Panc1 (cell line): ENCODE measurements around the gene GPRC6A. TPM values are rescaled to one million over a fixed set of nuclear protein-coding genes. Genes with fewer than 3 reads are reported as not detected.

Experiments
- ATAC-seq: fragments of 200-7000 bp; cut with Tn5 transposase; 2 replicates; pipeline ENCODE4 v1.9.1; 2020; ENCODE audit warnings: mild to moderate bottlenecking, moderate library complexity
- BruUV-seq: library from RNA; stranded (reverse); fragments of 400-500 nt; replicated peaks from 2 replicates; lab custom pipeline; 2021; lab: Mats Ljungman, UMichigan
- CTCF ChIA-PET: fragments of 300-600 bp; sonication (Branson Sonifier 250); formaldehyde crosslinking; loops from one replicate; lab custom pipeline; 2022; ENCODE audit warnings: antibody characterized with exemption; lab: Charles Lee
- POLR2A ChIA-PET: fragments of 300-600 bp; sonication (Branson Sonifier 250); formaldehyde crosslinking; loops from one replicate; lab custom pipeline; 2022; ENCODE audit warnings: antibody characterized with exemption; lab: Charles Lee
- DNase-seq: peaks from one replicate; pipeline ENCODE4 v3.0.0-alpha.2; 2010; ENCODE audit warnings: low read depth, low spot score
- H3K27ac ChIP-seq: 2 replicates; pipeline ENCODE4 v1.5.1; 2011; ENCODE audit warnings: mild to moderate bottlenecking, low read length, inconsistent platforms
- H3K27me3 ChIP-seq: fragments of 200-500 bp; sonication (Bioruptor generic); 2 replicates; pipeline ENCODE4 v1.6.0; 2014; ENCODE audit warnings: low read length, inconsistent platforms; ENCODE audit not compliant: control insufficient read depth, insufficient read depth
- H3K36me3 ChIP-seq: fragments of 200-500 bp; sonication (Bioruptor generic); 2 replicates; pipeline ENCODE4 v1.5.1; 2014; ENCODE audit warnings: inconsistent platforms, mild to moderate bottlenecking, low read length, moderate library complexity; ENCODE audit not compliant: control insufficient read depth, insufficient read depth
- H3K4me1 ChIP-seq: 2 replicates; pipeline ENCODE4 v1.5.1; 2011; ENCODE audit warnings: inconsistent platforms, mild to moderate bottlenecking, low read length, moderate library complexity; ENCODE audit not compliant: control insufficient read depth, insufficient read depth
- H3K4me3 ChIP-seq, 2 experiments: 2 replicates each; pipeline ENCODE4 v1.5.1; 2011 to 2012; ENCODE audit warnings: low read depth in 2 of 2, low read length in 2 of 2, mild to moderate bottlenecking in 2 of 2, inconsistent platforms in 1 of 2, moderate library complexity in 1 of 2
- H3K9me3 ChIP-seq: fragments of 200-500 bp; sonication (Bioruptor generic); 2 replicates; pipeline ENCODE4 v1.5.1; 2014; ENCODE audit warnings: low read depth, mild to moderate bottlenecking, inconsistent platforms, low read length, moderate library complexity; ENCODE audit not compliant: control insufficient read depth, insufficient read depth
- POLR2AphosphoS5 ChIP-seq: IDR thresholded peaks from 2 replicates; pipeline ENCODE4 v1.6.1; 2012; ENCODE audit warnings: mild to moderate bottlenecking, low read depth, low read length, moderate library complexity
- REST ChIP-seq, 2 experiments: IDR thresholded peaks; 2 replicates each; pipeline ENCODE4 v1.6.1; 2011 to 2012; ENCODE audit warnings: low read depth in 2 of 2, control low read depth in 1 of 2, low read length in 1 of 2, mild to moderate bottlenecking in 1 of 2, moderate library complexity in 1 of 2; ENCODE audit not compliant: insufficient read depth in 1 of 2
- SIN3A ChIP-seq: IDR thresholded peaks from 2 replicates; pipeline ENCODE4 v1.6.1; 2012; ENCODE audit warnings: low read depth, mild to moderate bottlenecking, low read length, moderate library complexity, borderline replicate concordance; ENCODE audit not compliant: insufficient read depth
- TCF7L2 ChIP-seq: IDR thresholded peaks from 2 replicates; pipeline ENCODE4 v1.6.1; 2011; ENCODE audit warnings: mild to moderate bottlenecking, low read depth, low read length, inconsistent platforms
- in situ Hi-C: cut with HindIII; loops from 2 replicates; pipeline ENCODE4 v1.10.0; 2016; ENCODE audit warnings: low sequenced_read_pairs, low pct_unique_long_range_greater_than_20kb
- intact Hi-C: fragments of 100-400 bp; cut with micrococcal nuclease; formaldehyde crosslinking; loops from one replicate; pipeline ENCODE4 v1.10.0; 2022; ENCODE audit not compliant: unreplicated experiment
- total RNA-seq: library from RNA; stranded (reverse); gene quantifications from one replicate; pipeline ENCODE4 v1.2.1, GENCODE V29; 2021; ENCODE audit not compliant: unreplicated experiment
- TF ChIP-seq, protein P1 (sequence below): fragments of 450-650 bp; IDR thresholded peaks from 2 replicates; pipeline ENCODE4 v1.5.1; 2017; ENCODE audit warnings: mild to moderate bottlenecking

Gene GPRC6A
- total RNA-seq, 1 experiment from 2014 or later: not detected

GRCh38 chr6:116745176-116745575 lies 83.7 kb downstream of the GPRC6A start:
- ATAC-seq (no peak), DNase-seq (no peak)
- Histone ChIP-seq H3K36me3 (no peaks in the 10 kb centered on the region), H3K27ac (no peak overlapping the region), H3K4me1 (no peaks in the 10 kb centered on the region), H3K27me3 (no peaks in the 10 kb centered on the region), H3K4me3 (no peak overlapping the region), H3K9me3 (no peaks in the 10 kb centered on the region)
- ChIA-PET POLR2A (no interaction called here), CTCF (no interaction called here)
- TF ChIP-seq POLR2AphosphoS5 (no peak), REST (IDR thresholded peaks at IDR 0.05; ENCODE audit: insufficient read depth in 1 of 2, low read depth in 2 of 2, low read length in 1 of 2) (no peak), TCF7L2 (no peak), SIN3A (no peak)
- TF ChIP-seq, protein P1, sequence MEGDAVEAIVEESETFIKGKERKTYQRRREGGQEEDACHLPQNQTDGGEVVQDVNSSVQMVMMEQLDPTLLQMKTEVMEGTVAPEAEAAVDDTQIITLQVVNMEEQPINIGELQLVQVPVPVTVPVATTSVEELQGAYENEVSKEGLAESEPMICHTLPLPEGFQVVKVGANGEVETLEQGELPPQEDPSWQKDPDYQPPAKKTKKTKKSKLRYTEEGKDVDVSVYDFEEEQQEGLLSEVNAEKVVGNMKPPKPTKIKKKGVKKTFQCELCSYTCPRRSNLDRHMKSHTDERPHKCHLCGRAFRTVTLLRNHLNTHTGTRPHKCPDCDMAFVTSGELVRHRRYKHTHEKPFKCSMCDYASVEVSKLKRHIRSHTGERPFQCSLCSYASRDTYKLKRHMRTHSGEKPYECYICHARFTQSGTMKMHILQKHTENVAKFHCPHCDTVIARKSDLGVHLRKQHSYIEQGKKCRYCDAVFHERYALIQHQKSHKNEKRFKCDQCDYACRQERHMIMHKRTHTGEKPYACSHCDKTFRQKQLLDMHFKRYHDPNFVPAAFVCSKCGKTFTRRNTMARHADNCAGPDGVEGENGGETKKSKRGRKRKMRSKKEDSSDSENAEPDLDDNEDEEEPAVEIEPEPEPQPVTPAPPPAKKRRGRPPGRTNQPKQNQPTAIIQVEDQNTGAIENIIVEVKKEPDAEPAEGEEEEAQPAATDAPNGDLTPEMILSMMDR: no peak
- intact Hi-C loops (no loop called here), in situ Hi-C loops (no loop called here)
- BruUV-seq: no TSS peak

Other genes starting within 250 kb of the GPRC6A start
- 0.44 TPM for gene RSPH4A, start 212.6 kb downstream of the GPRC6A start, total RNA-seq
- gene ZUP1, start 160.3 kb downstream of the GPRC6A start, total RNA-seq: 26.0 TPM
- 16.2 TPM for gene KPNA5, start 147.9 kb downstream of the GPRC6A start, total RNA-seq
- not detected for gene FAM162B, start 63.4 kb downstream of the GPRC6A start, total RNA-seq
- gene RFX6, start 48.2 kb upstream of the GPRC6A start, total RNA-seq: not detected